ENCODE data around the gene PDSS2. TPM values are rescaled to one million over a fixed set of nuclear protein-coding genes. Genes with fewer than 3 reads are reported as not detected.
A peak's percentile ranks its signal among the peaks of the same experiment; 100 is the strongest.

Gene PDSS2
- total RNA-seq, 1 experiment from 2014 or later = 16.1 TPM

- intact Hi-C loops (cut with micrococcal nuclease; ENCODE audit: unreplicated experiment) = no loop called here
- Histone ChIP-seq H3K9me3 (ENCODE audit: low read depth, low read length, poor library complexity, severe bottlenecking) (no peaks in the 10 kb centered on the region), H3K4me1 (ENCODE audit: insufficient read depth, low read length, poor library complexity, severe bottlenecking) (peaks cover 14% of the 10 kb centered on the region), H3K27ac (ENCODE audit: low read depth, low read length, poor library complexity, severe bottlenecking) (no peak overlapping the region), H3K27me3 (replicated peaks; ENCODE audit: insufficient read depth, low read depth, low read length, poor library complexity) (peaks cover 38% of the 10 kb centered on the region), H3K36me3 (ENCODE audit: insufficient read depth, low read length, poor library complexity, severe bottlenecking) (no peaks in the 10 kb centered on the region), H3K4me3 (ENCODE audit: low read depth, low read length, poor library complexity, severe bottlenecking) (peak overlapping the region; percentile 68)
- ChIA-PET CTCF (no interaction called here), POLR2A (ENCODE audit: low non-redundant PET) (no interaction called here)
- BruUV-seq (replicated peaks) = no TSS peak
- no peak for DNase-seq (ENCODE audit: low spot score)
- TF ChIP-seq EZH2 (IDR thresholded peaks at IDR 0.05; ENCODE audit: borderline replicate concordance, low read depth, low read length, poor library complexity, severe bottlenecking) (no peak), CTCF (conservative IDR thresholded peaks at IDR 0.05; ENCODE audit: low read depth, low read length) (no peak)
Measured at GRCh38 chr6:107490566-107491137, 31.3 kb upstream of the PDSS2 start.

- no peak within 1 kb of the TSS for H3K27ac ChIP-seq (ENCODE audit: low read depth, low read length, poor library complexity, severe bottlenecking)
- no peaks in the 10 kb centered on the region for H3K9me3 ChIP-seq (ENCODE audit: low read depth, low read length, poor library complexity, severe bottlenecking)
- CTCF ChIA-PET = interaction anchor here (0.6 kb wide), 1 partner anchor 357 kb away, joined by 3 read pairs; no protein-coding TSS in a partner anchor
- POLR2A ChIA-PET (ENCODE audit: low non-redundant PET) = no interaction called here
- intact Hi-C loops (cut with micrococcal nuclease; ENCODE audit: unreplicated experiment) = loop anchor here (10.0 kb wide), 1 partner anchor 165 kb away; no protein-coding TSS in a partner anchor
- peak within 1 kb of the TSS; percentile 68 for H3K4me3 ChIP-seq (ENCODE audit: low read depth, low read length, poor library complexity, severe bottlenecking)
- H3K4me1 ChIP-seq (ENCODE audit: insufficient read depth, low read length, poor library complexity, severe bottlenecking) = peaks cover 14% of the 10 kb centered on the region
- peaks cover 38% of the 10 kb centered on the region for H3K27me3 ChIP-seq (replicated peaks; ENCODE audit: insufficient read depth, low read depth, low read length, poor library complexity)
- peak; percentile 63 for DNase-seq (ENCODE audit: low spot score)
- H3K36me3 ChIP-seq (ENCODE audit: insufficient read depth, low read length, poor library complexity, severe bottlenecking) = no peaks in the 10 kb centered on the region
- no TSS peak for BruUV-seq (replicated peaks)
- TF ChIP-seq CTCF (conservative IDR thresholded peaks at IDR 0.05; ENCODE audit: low read depth, low read length) (no peak), EZH2 (IDR thresholded peaks at IDR 0.05; ENCODE audit: borderline replicate concordance, low read depth, low read length, poor library complexity, severe bottlenecking) (no peak)
Measured at GRCh38 chr6:107489636-107490565, 30.5 kb upstream of the PDSS2 start, which contains the start of gene SOBP. Gene SOBP, plus strand, starts transcription at chr6:107490117. Its CDS starts 500 bp downstream, at chr6:107490617.

- Histone ChIP-seq H3K36me3 (ENCODE audit: insufficient read depth, low read length, poor library complexity, severe bottlenecking) (no peaks in the 10 kb centered on the region), H3K4me1 (ENCODE audit: insufficient read depth, low read length, poor library complexity, severe bottlenecking) (peaks cover 14% of the 10 kb centered on the region), H3K4me3 (ENCODE audit: low read depth, low read length, poor library complexity, severe bottlenecking) (peak overlapping the region; percentile 68), H3K9me3 (ENCODE audit: low read depth, low read length, poor library complexity, severe bottlenecking) (no peaks in the 10 kb centered on the region), H3K27me3 (replicated peaks; ENCODE audit: insufficient read depth, low read depth, low read length, poor library complexity) (peaks cover 38% of the 10 kb centered on the region), H3K27ac (ENCODE audit: low read depth, low read length, poor library complexity, severe bottlenecking) (no peak overlapping the region)
- peak; percentile 38 for DNase-seq (ENCODE audit: low spot score)
- intact Hi-C loops (cut with micrococcal nuclease; ENCODE audit: unreplicated experiment) = loop anchor here (10.0 kb wide), 1 partner anchor 166 kb away; no protein-coding TSS in a partner anchor
- POLR2A ChIA-PET (ENCODE audit: low non-redundant PET) = no interaction called here
- TF ChIP-seq CTCF (conservative IDR thresholded peaks at IDR 0.05; ENCODE audit: low read depth, low read length) (no peak), EZH2 (IDR thresholded peaks at IDR 0.05; ENCODE audit: borderline replicate concordance, low read depth, low read length, poor library complexity, severe bottlenecking) (no peak)
- CTCF ChIA-PET = interaction anchor here (0.6 kb wide), 1 partner anchor 356 kb away, joined by 3 read pairs; no protein-coding TSS in a partner anchor
- no TSS peak for BruUV-seq (replicated peaks)
Measured at GRCh38 chr6:107488875-107489635, 29.7 kb upstream of the PDSS2 start.
